Liver (tissue), 3 donors: Measurements from ENCODE around the gene CLEC2A.

ENCODE experiments used
- ATF3 ChIP-seq: IDR thresholded peaks from 2 replicates; pipeline ENCODE4 v1.6.1; 2016; ENCODE audit warnings: antibody characterized with exemption
- GABPA ChIP-seq, 2 donors: IDR thresholded peaks in 1 of 2; conservative IDR thresholded peaks in 1 of 2; 2 replicates each; pipeline ENCODE4 v1.6.1; 2016; ENCODE audit warnings: antibody characterized with exemption in 2 of 2, mild to moderate bottlenecking in 1 of 2, moderate library complexity in 1 of 2
- HNF4A ChIP-seq, 2 donors: conservative IDR thresholded peaks; 2 replicates each; pipeline ENCODE4 v1.6.1; 2016; ENCODE audit warnings: antibody characterized with exemption in 2 of 2, mild to moderate bottlenecking in 2 of 2
- JUND ChIP-seq, 2 donors: IDR thresholded peaks; 2 replicates each; pipeline ENCODE4 v1.6.1; 2016; ENCODE audit warnings: antibody characterized with exemption in 2 of 2
- REST ChIP-seq: IDR thresholded peaks from 2 replicates; pipeline ENCODE4 v1.6.1; 2016; ENCODE audit warnings: antibody characterized with exemption, mild to moderate bottlenecking
- SP1 ChIP-seq: IDR thresholded peaks from 2 replicates; pipeline ENCODE4 v1.6.1; 2018; ENCODE audit warnings: antibody characterized with exemption, mild to moderate bottlenecking
- TAF1 ChIP-seq: conservative IDR thresholded peaks from 2 replicates; pipeline ENCODE4 v1.6.1; 2016; ENCODE audit warnings: antibody characterized with exemption, mild to moderate bottlenecking
- YY1 ChIP-seq: IDR thresholded peaks from 2 replicates; pipeline ENCODE4 v1.6.1; 2016; ENCODE audit warnings: antibody characterized with exemption, mild to moderate bottlenecking
- TF ChIP-seq, protein P1 (sequence below): fragments of 150-350 bp; IDR thresholded peaks from 2 replicates; pipeline ENCODE4 v1.5.1; 2017; ENCODE audit warnings: improper control_type of control experiment, low read depth, low read length; ENCODE audit not compliant: missing input control
- TF ChIP-seq, protein P2 (sequence below): IDR thresholded peaks from 2 replicates; pipeline ENCODE4 v1.6.1; 2016; ENCODE audit warnings: antibody characterized with exemption
- donor health status: healthy.
- donor health status: healthy.

DNA sequence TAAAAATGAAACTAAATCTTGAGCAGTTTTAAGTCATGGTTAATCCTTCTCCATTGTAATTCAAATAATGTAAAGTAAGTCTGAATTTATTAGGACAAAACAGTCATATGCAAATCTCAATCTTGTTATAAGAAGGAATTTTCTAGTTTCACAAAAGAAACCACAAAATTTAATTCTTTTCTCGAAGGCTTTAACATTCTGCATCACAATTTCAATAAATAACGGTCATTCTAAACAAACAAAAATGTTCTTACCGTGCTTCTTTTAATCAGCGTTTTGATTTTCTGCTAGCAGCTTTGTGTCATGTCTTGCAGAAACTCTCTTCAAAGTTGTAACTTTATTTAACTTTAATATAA, 63.2 kb downstream of the CLEC2A start:
- no peak for TF ChIP-seq HNF4A (conservative IDR thresholded peaks at IDR 0.05)
- TF ChIP-seq YY1 = no peak
- TF ChIP-seq, protein P1, sequence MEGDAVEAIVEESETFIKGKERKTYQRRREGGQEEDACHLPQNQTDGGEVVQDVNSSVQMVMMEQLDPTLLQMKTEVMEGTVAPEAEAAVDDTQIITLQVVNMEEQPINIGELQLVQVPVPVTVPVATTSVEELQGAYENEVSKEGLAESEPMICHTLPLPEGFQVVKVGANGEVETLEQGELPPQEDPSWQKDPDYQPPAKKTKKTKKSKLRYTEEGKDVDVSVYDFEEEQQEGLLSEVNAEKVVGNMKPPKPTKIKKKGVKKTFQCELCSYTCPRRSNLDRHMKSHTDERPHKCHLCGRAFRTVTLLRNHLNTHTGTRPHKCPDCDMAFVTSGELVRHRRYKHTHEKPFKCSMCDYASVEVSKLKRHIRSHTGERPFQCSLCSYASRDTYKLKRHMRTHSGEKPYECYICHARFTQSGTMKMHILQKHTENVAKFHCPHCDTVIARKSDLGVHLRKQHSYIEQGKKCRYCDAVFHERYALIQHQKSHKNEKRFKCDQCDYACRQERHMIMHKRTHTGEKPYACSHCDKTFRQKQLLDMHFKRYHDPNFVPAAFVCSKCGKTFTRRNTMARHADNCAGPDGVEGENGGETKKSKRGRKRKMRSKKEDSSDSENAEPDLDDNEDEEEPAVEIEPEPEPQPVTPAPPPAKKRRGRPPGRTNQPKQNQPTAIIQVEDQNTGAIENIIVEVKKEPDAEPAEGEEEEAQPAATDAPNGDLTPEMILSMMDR = no peak
- TF ChIP-seq TAF1 = no peak
- no peak for TF ChIP-seq GABPA (IDR thresholded peaks at IDR 0.05 in 1 of 2, conservative IDR thresholded peaks at IDR 0.05 in 1 of 2)
- TF ChIP-seq SP1 = no peak
- TF ChIP-seq, protein P2, sequence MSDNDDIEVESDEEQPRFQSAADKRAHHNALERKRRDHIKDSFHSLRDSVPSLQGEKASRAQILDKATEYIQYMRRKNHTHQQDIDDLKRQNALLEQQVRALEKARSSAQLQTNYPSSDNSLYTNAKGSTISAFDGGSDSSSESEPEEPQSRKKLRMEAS = no peak
- TF ChIP-seq ATF3 = no peak
- TF ChIP-seq REST = no peak
- TF ChIP-seq JUND (IDR thresholded peaks at IDR 0.05) = no peak
